T-helper 2 cell treated with Interferon-gamma antibody and Interleukin-4, amounts not matched to agents 100 ng/mL and 5 ng/mL, for 36 hours (primary cell): Measurements from ENCODE around the gene YAE1. TPM values are rescaled to one million over a fixed set of nuclear protein-coding genes. Genes with fewer than 3 reads are reported as not detected.

Experiments
- intact Hi-C: fragments of 100-400 bp; cut with micrococcal nuclease; formaldehyde crosslinking; loops from one replicate; pipeline ENCODE4 v1.15.1; 2023
- total RNA-seq: library from RNA; stranded (reverse); gene quantifications from 2 replicates; pipeline ENCODE4 v1.2.3, GENCODE V29; 2022

The YAE1 gene
- total RNA-seq, 1 donor from 2014 or later = 12.0 TPM

GRCh38 chr7:39554583-39555165 is 11.5 kb upstream of the YAE1 start:
- intact Hi-C loops = no loop called here

GRCh38 chr7:39557222-39557621 is 9.0 kb upstream of the YAE1 start:
- intact Hi-C loops = no loop called here

- intact Hi-C loops = no loop called here
These were observed 8.3 kb upstream of the YAE1 start for GRCh38 chr7:39557911-39558310.

GRCh38 chr7:39560408-39560807 is 5.8 kb upstream of the YAE1 start:
- intact Hi-C loops = loop anchor here (10.0 kb wide), 1 partner anchor 574 kb away; the partner anchor contains the start of genes MPLKIP and SUGCT

- intact Hi-C loops = loop anchor here (10.0 kb wide), 1 partner anchor 574 kb away; the partner anchor contains the start of genes MPLKIP and SUGCT
These were observed 5.2 kb upstream of the YAE1 start for GRCh38 chr7:39560997-39561396.

- intact Hi-C loops = loop anchor here (5.0 to 10.0 kb wide), 2 partner anchors 387 to 569 kb away; partner anchors contain the start of genes CDK13, MPLKIP and SUGCT
These were observed 666 bp upstream of the YAE1 start for GRCh38 chr7:39565538-39565937.

- intact Hi-C loops = loop anchor here (2.0 to 10.0 kb wide), 4 partner anchors 56 to 658 kb away; partner anchors contain the start of genes CDK13, MPLKIP, RALA and SUGCT
These were observed 1.1 kb downstream of the YAE1 start for GRCh38 chr7:39567294-39567693.

- intact Hi-C loops = no loop called here
These were observed 8.6 kb downstream of the YAE1 start for GRCh38 chr7:39574673-39575349.

GRCh38 chr7:39577229-39577874 is 11.1 kb downstream of the YAE1 start:
- intact Hi-C loops = no loop called here

GRCh38 chr7:39580149-39580874 is 14.1 kb downstream of the YAE1 start:
- intact Hi-C loops = loop anchor here (1.0 to 5.0 kb wide), 3 partner anchors 162 to 472 kb away; no protein-coding TSS in a partner anchor

- intact Hi-C loops = loop anchor here (5.0 kb wide), 1 partner anchor 470 kb away; no protein-coding TSS in a partner anchor
These were observed 16.3 kb downstream of the YAE1 start for GRCh38 chr7:39582536-39582935.

- intact Hi-C loops = loop anchor here (5.0 kb wide), 1 partner anchor 469 kb away; no protein-coding TSS in a partner anchor
These were observed 17.3 kb downstream of the YAE1 start for GRCh38 chr7:39583539-39583938.

GRCh38 chr7:39587393-39587792 is 21.2 kb downstream of the YAE1 start:
- intact Hi-C loops = no loop called here

GRCh38 chr7:39588416-39588815 is 22.2 kb downstream of the YAE1 start:
- intact Hi-C loops = no loop called here

GRCh38 chr7:39589323-39590111 is 23.3 kb downstream of the YAE1 start:
- intact Hi-C loops = loop anchor here (1.0 kb wide), 3 partner anchors 34 to 360 kb away; partner anchors contain the start of gene RALA

GRCh38 chr7:39592586-39592985 is 26.4 kb downstream of the YAE1 start:
- intact Hi-C loops = loop anchor here (2.0 kb wide), 1 partner anchor 16 kb away; no protein-coding TSS in a partner anchor

GRCh38 chr7:39594988-39595620 is 28.9 kb downstream of the YAE1 start:
- intact Hi-C loops = no loop called here

- intact Hi-C loops = no loop called here
These were observed 36.1 kb downstream of the YAE1 start for GRCh38 chr7:39602351-39602750.

- intact Hi-C loops = no loop called here
These were observed 37.7 kb downstream of the YAE1 start for GRCh38 chr7:39603924-39604323.

GRCh38 chr7:39605087-39605486 is 38.9 kb downstream of the YAE1 start:
- intact Hi-C loops = no loop called here
